HG02678 (cell line): ENCODE data around the gene DLGAP1.

Experiments used
- ATAC-seq: cut with Tn5 transposase; IDR thresholded peaks from one replicate; pipeline ENCODE4 v1.9.1; 2021; ENCODE audit warnings: mild to moderate bottlenecking, moderate library complexity; ENCODE audit not compliant: unreplicated experiment

DLGAP1 gene

GRCh38 chr18:3675446-3675845 is 779.7 kb downstream of the DLGAP1 start:
- ATAC-seq: no peak

GRCh38 chr18:3671176-3671575 is 783.9 kb downstream of the DLGAP1 start:
- no peak for ATAC-seq

GRCh38 chr18:3669376-3669775 is 785.7 kb downstream of the DLGAP1 start:
- ATAC-seq: no peak

DNA sequence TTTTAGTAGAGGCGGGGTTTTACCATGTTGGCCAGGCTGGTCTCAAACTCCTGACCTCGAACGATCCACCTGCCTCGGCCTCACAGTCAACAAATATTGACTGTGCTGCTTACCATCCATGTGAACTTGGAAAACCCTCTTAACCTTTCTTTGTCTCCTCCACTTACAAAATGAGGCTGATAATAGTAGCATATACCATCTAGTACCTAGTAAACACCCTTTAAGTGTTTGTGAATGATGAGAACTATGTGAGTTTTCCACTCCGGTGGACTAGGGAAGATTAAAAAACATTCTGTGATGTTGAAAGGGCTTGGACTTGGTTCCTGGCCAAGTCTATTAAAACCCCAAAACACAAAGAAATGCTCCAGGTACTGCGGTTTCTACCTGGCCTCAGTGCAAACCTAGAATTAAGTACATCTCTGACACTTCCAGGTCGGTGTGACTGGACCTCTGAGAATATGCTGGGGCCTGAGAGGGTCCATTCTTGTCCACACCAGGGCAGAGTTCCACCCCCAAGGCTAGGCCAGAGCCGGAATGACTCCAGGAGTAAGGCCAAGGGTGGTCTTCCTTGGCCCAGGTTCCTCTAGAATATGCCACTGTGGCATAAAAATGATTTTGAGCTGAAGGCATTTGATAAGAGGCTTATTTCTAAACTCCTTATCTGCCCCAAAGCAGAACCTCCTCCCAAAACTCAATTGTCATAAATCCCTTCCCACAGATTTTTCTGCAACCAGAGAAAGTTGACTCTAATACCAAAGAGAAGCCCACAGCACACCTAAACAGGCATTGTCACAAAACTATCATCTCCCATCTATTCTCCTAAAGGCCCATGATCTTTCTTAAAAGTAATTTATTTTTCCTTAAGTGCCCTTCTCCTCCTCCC is 787.6 kb downstream of the DLGAP1 start:
- no peak for ATAC-seq

- ATAC-seq: peak; percentile 8
Measured at GRCh38 chr18:3666526-3667254, 788.4 kb downstream of the DLGAP1 start.

GRCh38 chr18:3665780-3666525 is 789.2 kb downstream of the DLGAP1 start:
- peak; percentile 55 for ATAC-seq

- no peak for ATAC-seq
Measured at GRCh38 chr18:3665204-3665603, 789.9 kb downstream of the DLGAP1 start.

GRCh38 chr18:3664563-3665178 is 790.4 kb downstream of the DLGAP1 start:
- no peak for ATAC-seq

- no peak for ATAC-seq
Measured at GRCh38 chr18:3663870-3664512, 791.1 kb downstream of the DLGAP1 start.

DNA sequence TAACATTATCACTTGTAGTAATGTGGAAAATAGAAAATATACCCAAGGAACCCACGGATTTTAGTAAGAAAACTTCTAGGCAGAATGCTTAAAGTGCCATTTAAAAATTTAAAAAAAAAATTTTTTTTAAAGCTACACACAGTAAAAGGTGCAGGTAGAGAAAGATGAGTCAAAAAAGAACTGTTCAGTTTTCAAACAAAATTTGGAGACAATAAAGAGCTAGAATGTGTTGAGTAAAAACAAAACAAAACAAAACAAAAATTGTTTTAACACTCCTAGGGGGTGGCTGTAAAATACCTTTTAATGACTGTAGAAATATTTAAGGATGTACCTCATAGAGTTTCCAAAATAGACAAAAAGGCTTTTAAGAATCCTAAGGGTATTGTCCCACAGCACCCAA is 793.1 kb downstream of the DLGAP1 start:
- no peak for ATAC-seq

DNA sequence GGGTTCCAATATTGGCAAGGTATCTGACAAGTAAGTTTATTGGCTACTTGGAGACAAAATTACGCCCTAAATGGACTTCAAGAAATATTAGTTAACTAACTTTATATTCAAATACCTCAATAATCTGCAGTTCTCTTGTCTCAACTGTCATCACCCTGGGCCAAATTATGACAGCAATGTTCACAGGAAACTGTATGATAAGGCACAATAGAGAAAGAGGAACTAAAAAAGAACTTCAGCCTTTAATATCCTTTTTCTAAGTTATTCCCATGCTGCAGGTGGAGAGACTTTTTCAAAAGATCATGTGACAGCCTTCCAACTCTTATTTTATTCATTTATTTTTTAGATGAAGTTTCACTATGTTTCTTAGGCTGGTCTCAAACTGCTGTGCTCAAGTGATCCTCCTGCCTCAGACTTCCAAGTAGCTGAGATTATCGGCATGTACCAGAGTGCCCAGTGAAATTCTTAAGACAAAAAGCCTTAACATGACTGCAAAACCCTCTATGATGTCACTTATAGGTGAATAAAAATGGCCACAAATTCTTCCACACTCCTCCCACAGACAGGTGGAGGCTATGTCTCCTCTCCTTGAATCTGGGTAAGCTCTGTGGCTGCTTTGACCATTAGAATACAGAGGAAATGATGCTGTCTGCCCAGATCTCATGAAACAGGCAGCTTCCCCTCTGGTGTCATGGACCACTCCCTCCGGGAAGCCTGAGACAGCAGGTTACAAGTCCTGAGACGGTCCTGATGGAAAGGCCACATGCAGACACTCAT is 794.2 kb downstream of the DLGAP1 start:
- no peak for ATAC-seq

GRCh38 chr18:3658529-3658928 is 796.6 kb downstream of the DLGAP1 start:
- ATAC-seq: no peak

GRCh38 chr18:3655254-3656050 is 799.7 kb downstream of the DLGAP1 start:
- no peak for ATAC-seq

DNA sequence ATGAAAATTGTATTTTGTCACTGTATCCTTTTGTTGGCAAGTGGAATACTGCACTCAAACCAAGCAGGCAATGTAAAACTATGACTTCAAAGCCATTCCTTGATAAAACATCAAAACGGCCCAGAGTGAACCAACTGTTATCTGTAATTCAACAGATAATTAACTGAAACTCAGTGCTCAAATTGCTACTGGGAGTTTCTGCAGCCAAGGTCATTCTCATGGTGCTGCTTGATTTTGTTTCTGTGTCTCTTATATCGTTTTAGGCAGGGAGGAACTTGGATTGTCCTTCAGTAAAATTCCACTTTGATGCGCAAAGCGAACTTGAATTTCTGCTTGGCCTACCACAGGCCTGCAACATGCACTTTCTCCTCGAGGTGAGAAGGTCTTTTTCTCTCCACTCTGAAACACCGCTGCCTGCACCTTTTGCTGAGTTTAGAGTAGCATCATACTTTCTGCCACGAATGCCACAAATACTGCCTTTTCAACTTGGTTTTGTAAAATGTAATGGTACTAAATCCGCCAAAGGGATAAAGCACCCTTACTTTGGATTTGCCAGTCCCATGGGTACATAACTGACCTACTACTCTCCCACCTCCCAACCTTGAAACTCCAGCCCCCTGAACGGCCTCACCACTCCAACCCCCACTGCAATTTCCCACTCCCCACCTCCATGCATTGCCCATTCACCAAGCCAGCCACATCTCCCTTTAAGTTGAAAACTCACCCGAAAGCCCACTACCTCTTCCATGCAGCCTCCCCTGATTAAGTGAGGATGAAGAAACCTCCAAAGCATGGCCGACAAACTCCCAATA is 800.5 kb downstream of the DLGAP1 start:
- no peak for ATAC-seq

DNA sequence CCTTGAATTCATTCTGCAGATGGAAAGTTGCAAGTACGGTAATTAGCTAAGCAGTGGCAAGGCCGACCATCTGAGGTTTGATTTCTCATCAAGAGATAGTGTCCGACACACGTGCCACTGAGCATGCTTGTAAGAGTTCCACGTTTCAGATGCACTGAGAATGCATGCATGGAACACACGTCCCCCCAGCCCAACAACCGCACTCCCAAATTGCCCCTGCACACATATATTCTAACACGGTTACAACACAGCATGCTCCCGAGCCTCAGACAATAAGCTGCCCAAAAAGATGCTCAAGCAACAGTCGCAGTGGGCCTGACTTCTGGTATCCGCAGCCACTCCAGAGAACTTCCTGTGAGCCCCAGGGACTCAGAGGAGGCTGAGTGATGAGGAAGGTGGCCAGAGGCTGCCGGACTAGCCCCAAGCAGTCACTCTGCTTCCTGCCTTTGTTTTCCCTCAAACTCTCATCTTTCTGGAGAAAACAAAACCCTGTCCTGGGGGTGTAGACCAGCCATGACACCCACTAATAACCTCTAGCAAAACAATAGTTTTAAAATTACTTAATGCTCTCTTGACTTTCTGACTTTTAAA is 801.2 kb downstream of the DLGAP1 start:
- ATAC-seq: no peak

- ATAC-seq: no peak
Measured at GRCh38 chr18:3653263-3653850, 801.8 kb downstream of the DLGAP1 start.
